SK-MEL-5 (cell line): ENCODE data around the gene CCL16. TPM values are rescaled to one million over a fixed set of nuclear protein-coding genes. Genes with fewer than 3 reads are reported as not detected.
A peak's percentile ranks its signal among the peaks of the same experiment; 100 is the strongest.
"Not testable (repeated sequence)": the region's sequence is repeated elsewhere in the genome, so short reads cannot be mapped to it uniquely, and the experiment has no call there.

Source experiments
- DNase-seq: peaks from one replicate; pipeline ENCODE4 v3.0.0-alpha.2; 2016; ENCODE audit warnings: low read depth, low spot score
- in situ Hi-C: cut with HindIII; loops from 2 replicates; pipeline ENCODE4 v1.10.0; 2016; ENCODE audit warnings: low sequenced_read_pairs, high pct_unique_total_duplicates, low pct_unique_long_range_greater_than_20kb
- total RNA-seq: library from RNA; depleted of rRNA; stranded (reverse); fragments of >200 nt; shearing (Covaris generic); gene quantifications from 2 replicates; pipeline ENCODE4 v1.2.3, GENCODE V29; 2014

Gene CCL16
- total RNA-seq, 1 experiment from 2014 or later, result not detected

GRCh38 chr17:35963663-35964062 is 17.6 kb downstream of the CCL16 start:
- no peak for DNase-seq

GRCh38 chr17:35953720-35954119 is 27.6 kb downstream of the CCL16 start:
- in situ Hi-C loops, result no loop called here
- no peak for DNase-seq

More at GRCh38 chr17:35963663-35964062, 17.6 kb downstream of the CCL16 start:
- in situ Hi-C loops, result no loop called here

- in situ Hi-C loops, result no loop called here
- no peak for DNase-seq
These were observed 31.9 kb downstream of the CCL16 start for GRCh38 chr17:35949401-35949800.

- DNase-seq, result no peak
- in situ Hi-C loops, result no loop called here
These were observed 33.2 kb downstream of the CCL16 start for GRCh38 chr17:35948092-35948491.

GRCh38 chr17:35947156-35947585 is 34.1 kb downstream of the CCL16 start:
- peak; percentile 81 for DNase-seq
- in situ Hi-C loops, result no loop called here

GRCh38 chr17:35944151-35944550 is 37.1 kb downstream of the CCL16 start:
- in situ Hi-C loops, result no loop called here
- DNase-seq, result no peak

GRCh38 chr17:35943537-35943936 is 37.8 kb downstream of the CCL16 start, which contains the start of gene LYZL6:
Gene LYZL6, minus strand, starts transcription at chr17:35943713. Its CDS starts 4,357 bp downstream, at chr17:35939356.
- in situ Hi-C loops, result no loop called here
- no peak for DNase-seq

GRCh38 chr17:35942588-35943186 is 38.6 kb downstream of the CCL16 start:
- DNase-seq, result no peak
- in situ Hi-C loops, result no loop called here

GRCh38 chr17:35938492-35938891 is 42.8 kb downstream of the CCL16 start:
- DNase-seq, in situ Hi-C loops: not testable (repeated sequence)

- DNase-seq, result no peak
- in situ Hi-C loops, result no loop called here
These were observed 45.2 kb downstream of the CCL16 start for GRCh38 chr17:35936063-35936462.

GRCh38 chr17:35934760-35935159 is 46.5 kb downstream of the CCL16 start:
- no peak for DNase-seq
- in situ Hi-C loops, result no loop called here

GRCh38 chr17:35932586-35932985 is 48.7 kb downstream of the CCL16 start:
- no peak for DNase-seq
- in situ Hi-C loops, result no loop called here

- DNase-seq, result peak; percentile 21
- in situ Hi-C loops, result no loop called here
These were observed 49.4 kb downstream of the CCL16 start for GRCh38 chr17:35931794-35932425.

- peak; percentile 87 for DNase-seq
- in situ Hi-C loops, result no loop called here
These were observed 50.9 kb downstream of the CCL16 start, which contains the start of gene RDM1 for GRCh38 chr17:35930211-35931065. Gene RDM1, minus strand, starts transcription at chr17:35930773. Its CDS starts 46 bp downstream, at chr17:35930727.

- no peak for DNase-seq
- in situ Hi-C loops, result no loop called here
These were observed 53.6 kb downstream of the CCL16 start for GRCh38 chr17:35927714-35928113.
